NCI-H82 treated with DMSO at 0.1 percent for 48 hours (cell line): ENCODE measurements around the gene PHF21B.

Experiments used
- DNase-seq: peaks from one replicate; lab custom pipeline; 2025; ENCODE audit not compliant: unreplicated experiment; lab: John Stamatoyannopoulos, UW

Gene PHF21B

GRCh38 chr22:44938886-44939285 is 70.9 kb downstream of the PHF21B start:
- no peak for DNase-seq

GRCh38 chr22:44937216-44937615 is 72.6 kb downstream of the PHF21B start:
- no peak for DNase-seq

- DNase-seq, result no peak
Measured at GRCh38 chr22:44936201-44936600, 73.6 kb downstream of the PHF21B start.

- DNase-seq, result no peak
Measured at GRCh38 chr22:44935724-44936123, 74.1 kb downstream of the PHF21B start.

GRCh38 chr22:44934454-44934735 is 75.4 kb downstream of the PHF21B start:
- DNase-seq, result no peak

- no peak for DNase-seq
Measured at GRCh38 chr22:44933666-44934453, 75.9 kb downstream of the PHF21B start.

- no peak for DNase-seq
Measured at GRCh38 chr22:44932493-44932892, 77.3 kb downstream of the PHF21B start.

GRCh38 chr22:44931766-44932165 is 78.0 kb downstream of the PHF21B start:
- DNase-seq, result no peak

- DNase-seq, result no peak
Measured at GRCh38 chr22:44931077-44931540, 78.7 kb downstream of the PHF21B start.

- no peak for DNase-seq
Measured at GRCh38 chr22:44930711-44931035, 79.1 kb downstream of the PHF21B start.

- no peak for DNase-seq
Measured at GRCh38 chr22:44930016-44930710, 79.6 kb downstream of the PHF21B start.

GRCh38 chr22:44929359-44930015 is 80.3 kb downstream of the PHF21B start:
- no peak for DNase-seq

- DNase-seq, result no peak
Measured at GRCh38 chr22:44928711-44929358, 81.0 kb downstream of the PHF21B start.

- no peak for DNase-seq
Measured at GRCh38 chr22:44928136-44928463, 81.7 kb downstream of the PHF21B start.

- DNase-seq, result no peak
Measured at GRCh38 chr22:44927463-44928135, 82.2 kb downstream of the PHF21B start.

- DNase-seq, result no peak
Measured at GRCh38 chr22:44926491-44927415, 83.1 kb downstream of the PHF21B start.

GRCh38 chr22:44926124-44926475 is 83.7 kb downstream of the PHF21B start:
- no peak for DNase-seq

- no peak for DNase-seq
Measured at GRCh38 chr22:44925465-44926123, 84.2 kb downstream of the PHF21B start.

- DNase-seq, result no peak
Measured at GRCh38 chr22:44924710-44925109, 85.1 kb downstream of the PHF21B start.

GRCh38 chr22:44924098-44924497 is 85.7 kb downstream of the PHF21B start:
- no peak for DNase-seq
